Muscle of leg (tissue), 11 donors: ENCODE data around the gene RFX7. TPM values are rescaled to one million over a fixed set of nuclear protein-coding genes. Genes with fewer than 3 reads are reported as not detected.

Source experiments
- DNase-seq: peaks from one replicate; pipeline ENCODE4 v3.0.0; 2013
- H3K27ac ChIP-seq: one replicate; pipeline ENCODE4 v1.5.1; 2013; ENCODE audit warnings: mild to moderate bottlenecking, low read length, control low read depth
- H3K27me3 ChIP-seq: one replicate; pipeline ENCODE4 v1.6.1; 2013; ENCODE audit warnings: low read length; ENCODE audit not compliant: control insufficient read depth, insufficient read depth
- H3K36me3 ChIP-seq: one replicate; pipeline ENCODE4 v1.6.1; 2013; ENCODE audit warnings: low read length; ENCODE audit not compliant: control insufficient read depth, insufficient read depth
- H3K4me1 ChIP-seq: one replicate; pipeline ENCODE4 v1.6.1; 2013; ENCODE audit warnings: low read length; ENCODE audit not compliant: control insufficient read depth, insufficient read depth
- H3K4me3 ChIP-seq: one replicate; pipeline ENCODE4 v1.5.1; 2013; ENCODE audit warnings: low read length, control low read depth
- H3K9me3 ChIP-seq: replicated peaks from 2 replicates; pipeline ENCODE4 v1.6.1; 2013; ENCODE audit warnings: low read depth, low read length; ENCODE audit not compliant: control insufficient read depth
- WGBS: methylation state at CpG from one replicate; pipeline ENCODE4 v1.1.5; 2013; ENCODE audit warnings: missing lambda C conversion rate; ENCODE audit not compliant: insufficient coverage; 5-methylcytosine and 5-hydroxymethylcytosine counted together
- polyA plus RNA-seq, 8 donors: library from polyadenylated mRNA; unstranded; fragments of 120-200 nt; gene quantifications; one replicate each; pipeline versions ENCODE4 v1.2.1 to v1.2.3, GENCODE V29; 2013; ENCODE audit warnings: inconsistent platforms in 1 of 8, low replicate concordance in 1 of 8; ENCODE audit not compliant: insufficient read length in 8 of 8, insufficient read depth in 1 of 8
- total RNA-seq: library from RNA; stranded (reverse); fragments of 120-200 nt; gene quantifications from one replicate; pipeline ENCODE4 v1.2.4, GENCODE V29; 2013

Gene RFX7
- total and polyA plus RNA-seq, 9 donors, result 6.1 to 14.5 (median 11.0) TPM

- Histone ChIP-seq H3K4me1 (no peaks in the 10 kb centered on the region), H3K4me3 (no peak overlapping the region), H3K27ac (no peak overlapping the region), H3K9me3 (peaks cover 17% of the 10 kb centered on the region), H3K36me3 (no peaks in the 10 kb centered on the region), H3K27me3 (no peaks in the 10 kb centered on the region)
- no peak for DNase-seq
- WGBS, result 92% methylated on average over 6 of the region's 6 CpGs
Measured at GRCh38 chr15:56150204-56150603, 93.5 kb downstream of the RFX7 start.

GRCh38 chr15:56148064-56148463 lies 95.6 kb downstream of the RFX7 start:
- H3K4me3 ChIP-seq, result no peak overlapping the region
- H3K4me1 ChIP-seq, result no peaks in the 10 kb centered on the region
- 67% methylated on average over 1 of the region's 3 CpGs for WGBS
- no peaks in the 10 kb centered on the region for H3K27me3 ChIP-seq
- DNase-seq, result no peak
- peaks cover 17% of the 10 kb centered on the region for H3K9me3 ChIP-seq
- H3K27ac ChIP-seq, result no peak overlapping the region
- H3K36me3 ChIP-seq, result no peaks in the 10 kb centered on the region

GRCh38 chr15:56146756-56147155 lies 96.9 kb downstream of the RFX7 start:
- Histone ChIP-seq H3K4me1 (no peaks in the 10 kb centered on the region), H3K36me3 (peaks cover 4% of the 10 kb centered on the region), H3K4me3 (no peak overlapping the region), H3K9me3 (peaks cover 17% of the 10 kb centered on the region), H3K27me3 (no peaks in the 10 kb centered on the region), H3K27ac (no peak overlapping the region)
- DNase-seq, result no peak
- WGBS, result no CpG with 5 or more reads among the region's 1 CpG

GRCh38 chr15:56128081-56128480 lies 115.6 kb downstream of the RFX7 start:
- peaks cover 11% of the 10 kb centered on the region for H3K36me3 ChIP-seq
- no peaks in the 10 kb centered on the region for H3K27me3 ChIP-seq
- peaks cover 51% of the 10 kb centered on the region for H3K9me3 ChIP-seq
- no peak overlapping the region for H3K27ac ChIP-seq
- no peak for DNase-seq
- H3K4me1 ChIP-seq, result no peaks in the 10 kb centered on the region
- no peak overlapping the region for H3K4me3 ChIP-seq

GRCh38 chr15:56126409-56126808 lies 117.3 kb downstream of the RFX7 start:
- Histone ChIP-seq H3K27me3 (no peaks in the 10 kb centered on the region), H3K9me3 (peaks cover 65% of the 10 kb centered on the region), H3K4me1 (no peaks in the 10 kb centered on the region), H3K36me3 (peaks cover 20% of the 10 kb centered on the region), H3K27ac (no peak overlapping the region), H3K4me3 (no peak overlapping the region)
- DNase-seq, result no peak

GRCh38 chr15:56124391-56124790 lies 119.3 kb downstream of the RFX7 start:
- Histone ChIP-seq H3K4me3 (no peak overlapping the region), H3K27me3 (no peaks in the 10 kb centered on the region), H3K36me3 (peaks cover 20% of the 10 kb centered on the region), H3K27ac (no peak overlapping the region), H3K4me1 (no peaks in the 10 kb centered on the region), H3K9me3 (peaks cover 69% of the 10 kb centered on the region)
- 80% methylated on average over 1 of the region's 4 CpGs for WGBS
- no peak for DNase-seq

GRCh38 chr15:56105855-56106254 lies 137.8 kb downstream of the RFX7 start:
- Histone ChIP-seq H3K4me1 (no peaks in the 10 kb centered on the region), H3K36me3 (no peaks in the 10 kb centered on the region), H3K4me3 (no peak overlapping the region), H3K27ac (no peak overlapping the region), H3K9me3 (no peaks in the 10 kb centered on the region), H3K27me3 (no peaks in the 10 kb centered on the region)
- no peak for DNase-seq
- WGBS, result no CpG with 5 or more reads among the region's 1 CpG

- Histone ChIP-seq H3K36me3 (peaks cover 4% of the 10 kb centered on the region), H3K27ac (peak overlapping the region; percentile 43), H3K9me3 (no peaks in the 10 kb centered on the region), H3K27me3 (no peaks in the 10 kb centered on the region), H3K4me1 (no peaks in the 10 kb centered on the region), H3K4me3 (no peak overlapping the region)
- DNase-seq, result peak; percentile 88
- WGBS, result no CpG with 5 or more reads among the region's 3 CpGs
Measured at GRCh38 chr15:56102441-56102840, 141.2 kb downstream of the RFX7 start.

- 14% methylated on average over 1 of the region's 2 CpGs for WGBS
- no peak overlapping the region for H3K27ac ChIP-seq
- DNase-seq, result peak; percentile 58
- no peak overlapping the region for H3K4me3 ChIP-seq
- H3K36me3 ChIP-seq, result peaks cover 25% of the 10 kb centered on the region
- no peaks in the 10 kb centered on the region for H3K9me3 ChIP-seq
- no peaks in the 10 kb centered on the region for H3K27me3 ChIP-seq
- no peaks in the 10 kb centered on the region for H3K4me1 ChIP-seq
Measured at GRCh38 chr15:56099311-56099710, 144.4 kb downstream of the RFX7 start.

- Histone ChIP-seq H3K27ac (no peak overlapping the region), H3K4me3 (no peak overlapping the region), H3K9me3 (no peaks in the 10 kb centered on the region), H3K4me1 (no peaks in the 10 kb centered on the region), H3K36me3 (peaks cover 35% of the 10 kb centered on the region), H3K27me3 (no peaks in the 10 kb centered on the region)
- WGBS, result 67% methylated on average over 1 of the region's 5 CpGs
- DNase-seq, result peak; percentile 63
Measured at GRCh38 chr15:56098195-56098863, 145.3 kb downstream of the RFX7 start.

GRCh38 chr15:56095406-56095805 lies 148.3 kb downstream of the RFX7 start:
- H3K27me3 ChIP-seq, result no peaks in the 10 kb centered on the region
- H3K36me3 ChIP-seq, result peaks cover 36% of the 10 kb centered on the region
- H3K9me3 ChIP-seq, result no peaks in the 10 kb centered on the region
- H3K27ac ChIP-seq, result no peak overlapping the region
- no peak overlapping the region for H3K4me3 ChIP-seq
- DNase-seq, result no peak
- 25% methylated on average over 1 of the region's 1 CpG for WGBS
- H3K4me1 ChIP-seq, result no peaks in the 10 kb centered on the region
